Measurements from ENCODE around the gene TENM3.

DNA sequence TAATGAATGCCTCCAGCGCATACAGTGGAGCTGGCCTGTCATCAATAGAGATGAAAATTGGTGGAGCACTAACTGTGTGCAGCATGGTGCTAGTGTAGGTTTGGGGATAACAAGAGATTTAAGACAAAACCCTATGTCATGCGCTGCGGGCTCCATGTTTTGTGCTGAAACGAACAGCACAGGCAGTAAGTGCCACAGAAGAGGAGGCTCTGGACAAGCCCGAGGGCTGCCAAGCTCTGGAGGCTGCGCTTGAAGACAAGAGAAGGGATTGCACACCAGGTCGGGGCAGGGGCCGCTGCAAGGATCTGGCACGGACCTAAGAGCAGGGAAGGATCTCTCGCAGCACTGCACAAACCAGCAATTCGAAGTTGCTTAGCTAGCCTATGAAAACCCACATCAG is 35.5 kb downstream of the TENM3 start:
- TF ChIP-seq CTCF (IDR thresholded peaks at IDR 0.05) (no peak), POLR2A (IDR thresholded peaks at IDR 0.05) (no peak)

Measured in testis (tissue), 2 donors.